Cardiac septum (tissue), 1 donor: ENCODE data around the gene NDUFS7. TPM values are rescaled to one million over a fixed set of nuclear protein-coding genes. Genes with fewer than 3 reads are reported as not detected.

Source experiments
- DNase-seq: peaks from one replicate; pipeline ENCODE4 v3.0.0-alpha.2; 2020; ENCODE audit warnings: low spot score
- intact Hi-C: fragments of 100-400 bp; cut with DNase I; formaldehyde crosslinking; loops from one replicate; pipeline ENCODE4 v1.14.0; 2022
- total RNA-seq: library from RNA; stranded (reverse); fragmentation: NEBNext Ultra II Directional; extraction: Animal tissue kit (Norgen Biotek cat#: 25700); gene quantifications from one replicate; pipeline ENCODE4 v1.2.1, GENCODE V29; 2021
- donor health status: DM: no; HTN: no; CAD: no.

NDUFS7 gene
- total RNA-seq, 1 donor from 2014 or later: 233 TPM

GRCh38 chr19:1379126-1379905 lies 4.4 kb upstream of the NDUFS7 start:
- no peak for DNase-seq
- intact Hi-C loops: no loop called here

GRCh38 chr19:1379961-1380489 lies 3.7 kb upstream of the NDUFS7 start:
- intact Hi-C loops: loop anchor here (5.0 kb wide), 1 partner anchor 108 kb away; no protein-coding TSS in a partner anchor
- no peak for DNase-seq

GRCh38 chr19:1382250-1382649 lies 1.5 kb upstream of the NDUFS7 start:
- no peak for DNase-seq
- intact Hi-C loops: loop anchor here (2.0 to 5.0 kb wide), 3 partner anchors 27 to 110 kb away; partner anchors contain the start of gene RPS15

DNA sequence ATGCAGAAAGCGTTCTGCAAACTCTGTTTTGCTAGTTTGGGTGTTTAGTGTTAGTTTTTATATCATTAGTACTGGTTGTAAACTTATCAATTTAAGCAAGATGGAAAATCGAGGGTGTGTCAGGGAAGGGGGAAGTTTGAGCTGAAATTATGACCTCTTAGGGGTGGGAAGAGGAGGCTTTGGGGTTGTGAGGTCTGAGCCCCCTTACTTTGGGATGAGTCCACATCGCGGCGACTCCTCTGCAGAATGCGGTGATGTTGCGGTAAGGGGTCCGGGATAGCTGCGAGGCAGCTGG lies 743 bp upstream of the NDUFS7 start:
- DNase-seq: no peak
- intact Hi-C loops: loop anchor here (2.0 to 5.0 kb wide), 3 partner anchors 28 to 111 kb away; partner anchors contain the start of gene RPS15

DNA sequence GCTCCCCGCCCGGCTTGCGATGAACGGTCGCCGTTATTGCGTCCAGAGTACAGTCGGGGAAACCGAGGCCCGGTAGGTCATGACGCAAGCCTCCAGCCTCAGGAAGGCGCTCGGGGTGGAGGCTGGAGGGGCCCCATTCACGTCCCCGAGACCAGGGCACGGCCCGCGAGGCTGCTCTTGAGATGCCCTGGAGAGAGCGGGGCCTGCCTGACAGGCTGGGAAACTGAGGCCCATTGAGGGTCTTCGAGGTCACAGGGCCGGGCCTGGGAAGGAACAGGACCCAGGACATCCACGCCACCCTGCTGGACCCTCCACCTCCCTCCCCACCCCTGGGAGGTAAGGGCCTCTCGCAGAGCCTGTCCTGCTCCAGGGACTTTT lies 367 bp downstream of the NDUFS7 start:
- DNase-seq: no peak
- intact Hi-C loops: loop anchor here (5.0 kb wide), 1 partner anchor 112 kb away; no protein-coding TSS in a partner anchor

- DNase-seq: no peak
- intact Hi-C loops: loop anchor here (5.0 kb wide), 1 partner anchor 112 kb away; no protein-coding TSS in a partner anchor
Observed at GRCh38 chr19:1384478-1385110, 887 bp downstream of the NDUFS7 start.

GRCh38 chr19:1385816-1386215 lies 2.1 kb downstream of the NDUFS7 start:
- DNase-seq: no peak
- intact Hi-C loops: no loop called here

GRCh38 chr19:1386945-1387683 lies 3.4 kb downstream of the NDUFS7 start:
- intact Hi-C loops: no loop called here
- no peak for DNase-seq

- intact Hi-C loops: no loop called here
- no peak for DNase-seq
Observed at GRCh38 chr19:1387684-1388636, 4.3 kb downstream of the NDUFS7 start.

GRCh38 chr19:1388637-1389026 lies 4.9 kb downstream of the NDUFS7 start:
- no peak for DNase-seq
- intact Hi-C loops: no loop called here

- intact Hi-C loops: no loop called here
- no peak for DNase-seq
Observed at GRCh38 chr19:1389033-1389940, 5.6 kb downstream of the NDUFS7 start.

DNA sequence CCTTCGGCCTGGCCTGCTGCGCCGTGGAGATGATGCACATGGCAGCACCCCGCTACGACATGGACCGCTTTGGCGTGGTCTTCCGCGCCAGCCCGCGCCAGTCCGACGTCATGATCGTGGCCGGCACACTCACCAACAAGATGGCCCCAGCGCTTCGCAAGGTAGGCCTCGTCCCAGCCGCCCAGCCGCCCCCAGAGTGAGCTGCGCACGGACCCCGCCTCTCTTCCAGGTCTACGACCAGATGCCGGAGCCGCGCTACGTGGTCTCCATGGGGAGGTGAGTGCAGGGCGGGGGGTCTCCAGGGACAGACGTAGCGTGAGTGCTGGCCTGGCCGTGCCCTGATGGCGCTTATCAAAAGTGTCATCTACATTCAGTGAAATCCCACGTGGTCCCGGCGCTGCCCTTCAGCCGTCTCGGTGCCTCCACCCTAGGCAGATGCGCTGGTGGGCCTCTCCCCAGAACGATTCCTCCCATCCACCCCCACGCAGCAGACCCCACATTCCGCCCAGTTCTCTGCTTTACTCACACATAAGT lies 7.2 kb downstream of the NDUFS7 start:
- no peak for DNase-seq
- intact Hi-C loops: no loop called here

DNA sequence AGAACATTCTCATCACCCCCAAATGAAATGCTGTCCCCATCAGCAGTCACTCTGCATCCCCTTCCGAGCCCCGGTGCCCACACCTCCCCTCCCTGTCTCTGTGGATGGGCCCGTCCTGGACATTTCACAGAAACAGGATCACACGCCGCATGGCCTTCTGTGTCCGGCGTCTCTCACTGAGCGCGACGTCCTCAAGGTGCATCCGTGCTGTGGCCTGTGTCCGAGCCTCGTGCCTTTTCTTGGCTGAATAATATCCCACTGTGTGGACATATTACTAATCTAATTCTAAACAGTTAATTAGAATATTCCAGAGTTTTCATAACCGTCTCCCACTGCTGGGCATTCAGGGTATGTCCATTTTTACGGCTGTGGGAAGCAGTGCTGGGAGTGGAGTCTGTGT lies 8.7 kb downstream of the NDUFS7 start:
- intact Hi-C loops: no loop called here

DNA sequence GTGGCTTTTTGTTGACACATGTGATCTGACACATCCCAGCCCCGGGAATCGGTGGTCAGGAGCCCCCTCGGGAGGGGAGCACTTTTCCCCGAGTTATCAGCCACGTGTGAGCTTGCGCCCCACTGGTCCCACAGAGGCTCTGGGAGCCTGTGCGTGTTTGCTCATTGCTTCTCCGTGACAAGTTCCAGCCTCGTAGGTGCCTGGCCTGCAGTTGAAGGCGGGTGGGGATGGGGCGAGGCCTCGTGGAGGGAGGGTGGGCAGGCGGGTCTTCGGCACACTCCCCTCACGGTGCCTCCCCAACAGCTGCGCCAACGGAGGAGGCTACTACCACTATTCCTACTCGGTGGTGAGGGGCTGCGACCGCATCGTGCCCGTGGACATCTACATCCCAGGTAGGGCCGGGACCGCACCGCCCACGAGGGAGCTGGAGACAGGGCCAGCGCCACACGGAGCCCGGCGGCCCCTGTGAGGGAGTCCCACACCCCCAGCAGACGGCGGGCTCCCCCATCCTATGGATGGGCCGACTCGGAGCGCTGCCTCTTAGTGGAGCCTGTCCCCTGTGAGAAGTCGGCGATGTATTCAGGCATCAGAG lies 9.3 kb downstream of the NDUFS7 start:
- DNase-seq: no peak
- intact Hi-C loops: no loop called here

More for the DNA sequence above, 8.7 kb downstream of the NDUFS7 start:
- DNase-seq: no peak

DNA sequence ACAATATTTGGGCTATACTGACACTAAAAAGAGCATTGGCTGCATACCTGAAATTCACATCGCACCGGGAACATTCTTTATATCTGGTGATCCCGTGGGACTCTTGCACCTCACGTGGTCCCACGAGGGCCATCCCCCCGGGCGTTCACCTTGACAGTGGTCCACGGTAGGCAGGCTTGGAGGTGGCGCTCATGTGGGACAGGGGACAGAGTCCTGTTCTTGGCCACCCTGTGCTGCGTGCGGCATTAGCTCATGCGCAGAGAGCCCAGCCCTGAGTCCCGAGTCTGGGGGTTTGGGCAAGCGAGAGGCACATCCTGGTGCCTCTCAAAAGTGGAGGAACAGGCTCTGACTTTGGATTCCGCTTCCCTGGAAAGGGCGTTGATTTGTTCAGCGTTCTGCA lies 10.1 kb downstream of the NDUFS7 start:
- no peak for DNase-seq
- intact Hi-C loops: no loop called here

- DNase-seq: no peak
- intact Hi-C loops: no loop called here
Observed at GRCh38 chr19:1394252-1395193, 10.8 kb downstream of the NDUFS7 start.
